ENCODE data around the gene OPTC.
A peak's percentile ranks its signal among the peaks of the same experiment; 100 is the strongest.

OPTC gene

GRCh38 chr1:203536575-203536974, 42.6 kb downstream of the OPTC start:
- peak; percentile 32 for ATAC-seq
- TF ChIP-seq ZFP3 (CRISPR knock-in tag; IDR thresholded peaks at IDR 0.05) (no peak), PPARA (CRISPR knock-in tag; IDR thresholded peaks at IDR 0.05; ENCODE audit: borderline replicate concordance) (no peak), SNAI2 (CRISPR knock-in tag; IDR thresholded peaks at IDR 0.05) (no peak), TCF4 (CRISPR knock-in tag; IDR thresholded peaks at IDR 0.05; ENCODE audit: borderline replicate concordance) (no peak), ZC3H10 (CRISPR knock-in tag; IDR thresholded peaks at IDR 0.05) (no peak), RARB (CRISPR knock-in tag; IDR thresholded peaks at IDR 0.05) (no peak), GLIS3 (CRISPR knock-in tag; IDR thresholded peaks at IDR 0.05) (no peak), TOX (CRISPR knock-in tag; IDR thresholded peaks at IDR 0.05; ENCODE audit: borderline replicate concordance) (no peak), ESRRG (CRISPR knock-in tag; IDR thresholded peaks at IDR 0.05) (no peak)
- TF ChIP-seq, protein P1, sequence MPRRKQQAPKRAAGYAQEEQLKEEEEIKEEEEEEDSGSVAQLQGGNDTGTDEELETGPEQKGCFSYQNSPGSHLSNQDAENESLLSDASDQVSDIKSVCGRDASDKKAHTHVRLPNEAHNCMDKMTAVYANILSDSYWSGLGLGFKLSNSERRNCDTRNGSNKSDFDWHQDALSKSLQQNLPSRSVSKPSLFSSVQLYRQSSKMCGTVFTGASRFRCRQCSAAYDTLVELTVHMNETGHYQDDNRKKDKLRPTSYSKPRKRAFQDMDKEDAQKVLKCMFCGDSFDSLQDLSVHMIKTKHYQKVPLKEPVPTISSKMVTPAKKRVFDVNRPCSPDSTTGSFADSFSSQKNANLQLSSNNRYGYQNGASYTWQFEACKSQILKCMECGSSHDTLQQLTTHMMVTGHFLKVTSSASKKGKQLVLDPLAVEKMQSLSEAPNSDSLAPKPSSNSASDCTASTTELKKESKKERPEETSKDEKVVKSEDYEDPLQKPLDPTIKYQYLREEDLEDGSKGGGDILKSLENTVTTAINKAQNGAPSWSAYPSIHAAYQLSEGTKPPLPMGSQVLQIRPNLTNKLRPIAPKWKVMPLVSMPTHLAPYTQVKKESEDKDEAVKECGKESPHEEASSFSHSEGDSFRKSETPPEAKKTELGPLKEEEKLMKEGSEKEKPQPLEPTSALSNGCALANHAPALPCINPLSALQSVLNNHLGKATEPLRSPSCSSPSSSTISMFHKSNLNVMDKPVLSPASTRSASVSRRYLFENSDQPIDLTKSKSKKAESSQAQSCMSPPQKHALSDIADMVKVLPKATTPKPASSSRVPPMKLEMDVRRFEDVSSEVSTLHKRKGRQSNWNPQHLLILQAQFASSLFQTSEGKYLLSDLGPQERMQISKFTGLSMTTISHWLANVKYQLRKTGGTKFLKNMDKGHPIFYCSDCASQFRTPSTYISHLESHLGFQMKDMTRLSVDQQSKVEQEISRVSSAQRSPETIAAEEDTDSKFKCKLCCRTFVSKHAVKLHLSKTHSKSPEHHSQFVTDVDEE (CRISPR knock-in tag; IDR thresholded peaks at IDR 0.05), result no peak
- TF ChIP-seq, protein P2, sequence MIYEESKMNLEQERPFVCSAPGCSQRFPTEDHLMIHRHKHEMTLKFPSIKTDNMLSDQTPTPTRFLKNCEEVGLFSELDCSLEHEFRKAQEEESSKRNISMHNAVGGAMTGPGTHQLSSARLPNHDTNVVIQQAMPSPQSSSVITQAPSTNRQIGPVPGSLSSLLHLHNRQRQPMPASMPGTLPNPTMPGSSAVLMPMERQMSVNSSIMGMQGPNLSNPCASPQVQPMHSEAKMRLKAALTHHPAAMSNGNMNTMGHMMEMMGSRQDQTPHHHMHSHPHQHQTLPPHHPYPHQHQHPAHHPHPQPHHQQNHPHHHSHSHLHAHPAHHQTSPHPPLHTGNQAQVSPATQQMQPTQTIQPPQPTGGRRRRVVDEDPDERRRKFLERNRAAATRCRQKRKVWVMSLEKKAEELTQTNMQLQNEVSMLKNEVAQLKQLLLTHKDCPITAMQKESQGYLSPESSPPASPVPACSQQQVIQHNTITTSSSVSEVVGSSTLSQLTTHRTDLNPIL (CRISPR knock-in tag; IDR thresholded peaks at IDR 0.05; ENCODE audit: low read depth), result no peak

DNA sequence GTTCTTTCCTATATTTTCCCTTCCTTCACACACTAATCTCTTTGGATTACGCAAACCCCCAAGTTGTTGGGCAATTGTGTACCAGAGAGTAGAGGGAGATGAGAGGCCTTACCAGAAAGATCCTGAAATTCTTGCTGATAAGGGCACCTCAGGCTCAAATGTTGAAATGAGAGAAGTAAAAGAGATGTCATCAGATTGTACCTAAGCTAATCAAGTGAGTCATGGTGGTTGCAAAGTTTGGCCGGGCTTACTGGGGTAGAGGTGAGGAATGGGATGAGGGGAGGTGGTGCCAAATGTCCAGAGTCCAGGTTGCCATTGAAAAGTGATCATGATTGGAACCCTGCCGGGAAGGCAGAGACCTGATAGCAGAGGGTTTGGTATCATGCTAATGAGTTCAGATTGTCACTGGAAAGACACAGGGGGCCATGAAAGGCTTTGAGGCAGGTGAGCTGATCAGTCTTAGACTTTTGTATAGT, 43.1 kb downstream of the OPTC start:
- no peak for ATAC-seq
- TF ChIP-seq, protein P3, sequence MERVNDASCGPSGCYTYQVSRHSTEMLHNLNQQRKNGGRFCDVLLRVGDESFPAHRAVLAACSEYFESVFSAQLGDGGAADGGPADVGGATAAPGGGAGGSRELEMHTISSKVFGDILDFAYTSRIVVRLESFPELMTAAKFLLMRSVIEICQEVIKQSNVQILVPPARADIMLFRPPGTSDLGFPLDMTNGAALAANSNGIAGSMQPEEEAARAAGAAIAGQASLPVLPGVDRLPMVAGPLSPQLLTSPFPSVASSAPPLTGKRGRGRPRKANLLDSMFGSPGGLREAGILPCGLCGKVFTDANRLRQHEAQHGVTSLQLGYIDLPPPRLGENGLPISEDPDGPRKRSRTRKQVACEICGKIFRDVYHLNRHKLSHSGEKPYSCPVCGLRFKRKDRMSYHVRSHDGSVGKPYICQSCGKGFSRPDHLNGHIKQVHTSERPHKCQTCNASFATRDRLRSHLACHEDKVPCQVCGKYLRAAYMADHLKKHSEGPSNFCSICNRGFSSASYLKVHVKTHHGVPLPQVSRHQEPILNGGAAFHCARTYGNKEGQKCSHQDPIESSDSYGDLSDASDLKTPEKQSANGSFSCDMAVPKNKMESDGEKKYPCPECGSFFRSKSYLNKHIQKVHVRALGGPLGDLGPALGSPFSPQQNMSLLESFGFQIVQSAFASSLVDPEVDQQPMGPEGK (CRISPR knock-in tag; IDR thresholded peaks at IDR 0.05; ENCODE audit: borderline replicate concordance), result no peak
- TF ChIP-seq CSDC2 (CRISPR knock-in tag; IDR thresholded peaks at IDR 0.05) (no peak), ARNTL (CRISPR knock-in tag; IDR thresholded peaks at IDR 0.05; ENCODE audit: borderline replicate concordance, low read depth) (no peak), ZNF565 (CRISPR knock-in tag; conservative IDR thresholded peaks at IDR 0.05; ENCODE audit: low read depth) (no peak), CSRNP3 (CRISPR knock-in tag; IDR thresholded peaks at IDR 0.05) (no peak), ESRRG (CRISPR knock-in tag; IDR thresholded peaks at IDR 0.05) (no peak), SNAI2 (CRISPR knock-in tag; IDR thresholded peaks at IDR 0.05) (no peak), TCF4 (CRISPR knock-in tag; IDR thresholded peaks at IDR 0.05; ENCODE audit: borderline replicate concordance) (no peak), ZC3H10 (CRISPR knock-in tag; IDR thresholded peaks at IDR 0.05) (no peak)
- TF ChIP-seq, protein P1 (CRISPR knock-in tag; IDR thresholded peaks at IDR 0.05), result no peak
- TF ChIP-seq, protein P2 (CRISPR knock-in tag; IDR thresholded peaks at IDR 0.05; ENCODE audit: low read depth), result no peak

All from SK-N-SH treated with all-trans-retinoic acid at 6 μM for 48 hours (cell line).